ENCODE measurements around the gene GPC5.
"Not testable (repeated sequence)": the region's sequence is repeated elsewhere in the genome, so short reads cannot be mapped to it uniquely, and the experiment has no call there.

Gene GPC5

GRCh38 chr13:91369441-91369831 is 29.0 kb upstream of the GPC5 start:
- DNase-seq, result peak; percentile 54

- DNase-seq, result no peak
These were observed 27.9 kb upstream of the GPC5 start for GRCh38 chr13:91370501-91370900.

- DNase-seq, result no peak
These were observed 25.5 kb upstream of the GPC5 start for GRCh38 chr13:91372911-91373310.

- no peak for DNase-seq
These were observed 23.2 kb upstream of the GPC5 start for GRCh38 chr13:91375116-91375729.

GRCh38 chr13:91381371-91381770 is 17.1 kb upstream of the GPC5 start:
- DNase-seq, result no peak

- DNase-seq, result no peak
These were observed 14.6 kb upstream of the GPC5 start for GRCh38 chr13:91383836-91384235.

- DNase-seq, result no peak
These were observed 13.5 kb upstream of the GPC5 start for GRCh38 chr13:91384896-91385295.

- no peak for DNase-seq
These were observed 9.2 kb upstream of the GPC5 start for GRCh38 chr13:91389186-91389585.

GRCh38 chr13:91397595-91397994 is 826 bp upstream of the GPC5 start:
- DNase-seq, result no peak

- DNase-seq, result peak; percentile 12
These were observed 1.0 kb downstream of the GPC5 start for GRCh38 chr13:91399189-91400062.

GRCh38 chr13:91400063-91400399 is 1.6 kb downstream of the GPC5 start:
- no peak for DNase-seq

- no peak for DNase-seq
These were observed 2.2 kb downstream of the GPC5 start for GRCh38 chr13:91400671-91401070.

- no peak for DNase-seq
These were observed 3.5 kb downstream of the GPC5 start for GRCh38 chr13:91401920-91402319.

- DNase-seq, result no peak
These were observed 6.8 kb downstream of the GPC5 start for GRCh38 chr13:91405240-91405639.

- peak; percentile 19 for DNase-seq
These were observed 8.2 kb downstream of the GPC5 start for GRCh38 chr13:91406619-91407018.

- DNase-seq, result no peak
These were observed 10.6 kb downstream of the GPC5 start for GRCh38 chr13:91408971-91409370.

GRCh38 chr13:91416579-91416978 is 18.2 kb downstream of the GPC5 start:
- DNase-seq, result not testable (repeated sequence)

GRCh38 chr13:91417660-91418325 is 19.4 kb downstream of the GPC5 start:
- DNase-seq, result no peak

GRCh38 chr13:91426913-91427312 is 28.5 kb downstream of the GPC5 start:
- DNase-seq, result no peak

GRCh38 chr13:91438674-91439073 is 40.3 kb downstream of the GPC5 start:
- DNase-seq, result not testable (repeated sequence)

GRCh38 chr13:91450913-91451312 is 52.5 kb downstream of the GPC5 start:
- DNase-seq, result no peak

GRCh38 chr13:91454666-91455065 is 56.2 kb downstream of the GPC5 start:
- DNase-seq, result no peak

- DNase-seq, result no peak
These were observed 58.4 kb downstream of the GPC5 start for GRCh38 chr13:91456837-91457236.

GRCh38 chr13:91459485-91459884 is 61.1 kb downstream of the GPC5 start:
- no peak for DNase-seq

Measured in stimulated activated CD4-positive, alpha-beta T cell treated with anti-CD3 and anti-CD28 coated beads, Interleukin-15, amount 100 ng/mL, for 24 hours (primary cell).